ENCODE results near the gene EME1. TPM values are rescaled to one million over a fixed set of nuclear protein-coding genes. Genes with fewer than 3 reads are reported as not detected.

The EME1 gene, protein sequence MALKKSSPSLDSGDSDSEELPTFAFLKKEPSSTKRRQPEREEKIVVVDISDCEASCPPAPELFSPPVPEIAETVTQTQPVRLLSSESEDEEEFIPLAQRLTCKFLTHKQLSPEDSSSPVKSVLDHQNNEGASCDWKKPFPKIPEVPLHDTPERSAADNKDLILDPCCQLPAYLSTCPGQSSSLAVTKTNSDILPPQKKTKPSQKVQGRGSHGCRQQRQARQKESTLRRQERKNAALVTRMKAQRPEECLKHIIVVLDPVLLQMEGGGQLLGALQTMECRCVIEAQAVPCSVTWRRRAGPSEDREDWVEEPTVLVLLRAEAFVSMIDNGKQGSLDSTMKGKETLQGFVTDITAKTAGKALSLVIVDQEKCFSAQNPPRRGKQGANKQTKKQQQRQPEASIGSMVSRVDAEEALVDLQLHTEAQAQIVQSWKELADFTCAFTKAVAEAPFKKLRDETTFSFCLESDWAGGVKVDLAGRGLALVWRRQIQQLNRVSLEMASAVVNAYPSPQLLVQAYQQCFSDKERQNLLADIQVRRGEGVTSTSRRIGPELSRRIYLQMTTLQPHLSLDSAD
- 7.9 and 13.4 TPM in 2 replicates for total RNA-seq
- 5.2 and 30.7 TPM in 2 replicates for polyA plus RNA-seq

GRCh38 chr17:50372758-50373556 is at the start of gene EME1, which contains the start of gene MRPL27:
Gene EME1, plus strand, starts transcription at chr17:50373229. Its CDS starts 1,980 bp downstream, at chr17:50375209.
Gene MRPL27, minus strand, starts transcription at chr17:50373184. Its CDS starts 14 bp downstream, at chr17:50373170.
- Histone ChIP-seq H3K4me1 (ENCODE audit: low read depth) (no peaks in the 10 kb centered on the region), H3K4me3 (peak within 1 kb of the TSS; percentile 61), H3K27ac (peak within 1 kb of the TSS; percentile 86), H3K36me3 (peaks cover 18% of the 10 kb centered on the region), H3K27me3 (no peaks in the 10 kb centered on the region), H3K9me3 (ENCODE audit: low read depth) (no peaks in the 10 kb centered on the region)
- TF ChIP-seq, protein P1, sequence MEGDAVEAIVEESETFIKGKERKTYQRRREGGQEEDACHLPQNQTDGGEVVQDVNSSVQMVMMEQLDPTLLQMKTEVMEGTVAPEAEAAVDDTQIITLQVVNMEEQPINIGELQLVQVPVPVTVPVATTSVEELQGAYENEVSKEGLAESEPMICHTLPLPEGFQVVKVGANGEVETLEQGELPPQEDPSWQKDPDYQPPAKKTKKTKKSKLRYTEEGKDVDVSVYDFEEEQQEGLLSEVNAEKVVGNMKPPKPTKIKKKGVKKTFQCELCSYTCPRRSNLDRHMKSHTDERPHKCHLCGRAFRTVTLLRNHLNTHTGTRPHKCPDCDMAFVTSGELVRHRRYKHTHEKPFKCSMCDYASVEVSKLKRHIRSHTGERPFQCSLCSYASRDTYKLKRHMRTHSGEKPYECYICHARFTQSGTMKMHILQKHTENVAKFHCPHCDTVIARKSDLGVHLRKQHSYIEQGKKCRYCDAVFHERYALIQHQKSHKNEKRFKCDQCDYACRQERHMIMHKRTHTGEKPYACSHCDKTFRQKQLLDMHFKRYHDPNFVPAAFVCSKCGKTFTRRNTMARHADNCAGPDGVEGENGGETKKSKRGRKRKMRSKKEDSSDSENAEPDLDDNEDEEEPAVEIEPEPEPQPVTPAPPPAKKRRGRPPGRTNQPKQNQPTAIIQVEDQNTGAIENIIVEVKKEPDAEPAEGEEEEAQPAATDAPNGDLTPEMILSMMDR (IDR thresholded peaks at IDR 0.05; ENCODE audit: low read depth, low read length) = no peak
- peak; percentile 83 to 90 for DNase-seq (ENCODE audit: low read depth in 1 of 2, low spot score in 1 of 2)

- H3K9me3 ChIP-seq (ENCODE audit: low read depth) = no peaks in the 10 kb centered on the region
- no peaks in the 10 kb centered on the region for H3K27me3 ChIP-seq
- H3K4me3 ChIP-seq = no peak overlapping the region
- no peak for DNase-seq (ENCODE audit: low read depth in 1 of 2, low spot score in 1 of 2)
- H3K36me3 ChIP-seq = no peaks in the 10 kb centered on the region
- no peak overlapping the region for H3K27ac ChIP-seq
- no peaks in the 10 kb centered on the region for H3K4me1 ChIP-seq (ENCODE audit: low read depth)
- TF ChIP-seq, protein P1 (IDR thresholded peaks at IDR 0.05; ENCODE audit: low read depth, low read length) = no peak
Observed at GRCh38 chr17:50325906-50326305, 47.1 kb upstream of the EME1 start.

DNA sequence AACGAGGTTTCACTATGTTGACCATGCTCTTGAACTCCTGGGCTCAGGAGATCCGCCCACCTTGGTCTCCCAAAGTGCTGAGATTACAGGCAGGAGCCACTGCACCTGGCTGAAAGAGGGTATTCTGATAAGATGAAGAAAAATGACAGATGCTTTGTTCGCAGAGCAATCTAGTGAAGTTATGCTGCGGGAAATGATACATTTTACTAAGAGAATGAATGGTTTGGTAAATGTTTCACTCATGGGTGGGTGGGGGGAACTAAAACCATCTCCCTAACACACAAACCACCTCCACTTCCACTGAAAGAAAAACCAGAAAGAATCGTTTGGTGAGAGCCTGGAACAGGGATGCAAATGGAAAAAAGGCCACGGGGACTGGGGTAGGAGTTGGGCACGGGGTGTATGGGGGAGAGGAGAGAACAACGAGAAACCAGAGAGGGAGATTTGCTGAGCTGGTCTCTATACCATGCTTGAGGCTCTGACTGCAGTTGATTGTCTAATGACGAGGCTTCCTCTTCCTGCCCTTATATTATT is 46.1 kb upstream of the EME1 start:
- H3K27ac ChIP-seq = no peak overlapping the region
- no peaks in the 10 kb centered on the region for H3K27me3 ChIP-seq
- no peak for DNase-seq (ENCODE audit: low read depth in 1 of 2, low spot score in 1 of 2)
- no peaks in the 10 kb centered on the region for H3K36me3 ChIP-seq
- TF ChIP-seq, protein P1 (IDR thresholded peaks at IDR 0.05; ENCODE audit: low read depth, low read length) = no peak
- H3K4me3 ChIP-seq = no peak overlapping the region
- H3K9me3 ChIP-seq (ENCODE audit: low read depth) = no peaks in the 10 kb centered on the region
- peaks cover 3% of the 10 kb centered on the region for H3K4me1 ChIP-seq (ENCODE audit: low read depth)

DNA sequence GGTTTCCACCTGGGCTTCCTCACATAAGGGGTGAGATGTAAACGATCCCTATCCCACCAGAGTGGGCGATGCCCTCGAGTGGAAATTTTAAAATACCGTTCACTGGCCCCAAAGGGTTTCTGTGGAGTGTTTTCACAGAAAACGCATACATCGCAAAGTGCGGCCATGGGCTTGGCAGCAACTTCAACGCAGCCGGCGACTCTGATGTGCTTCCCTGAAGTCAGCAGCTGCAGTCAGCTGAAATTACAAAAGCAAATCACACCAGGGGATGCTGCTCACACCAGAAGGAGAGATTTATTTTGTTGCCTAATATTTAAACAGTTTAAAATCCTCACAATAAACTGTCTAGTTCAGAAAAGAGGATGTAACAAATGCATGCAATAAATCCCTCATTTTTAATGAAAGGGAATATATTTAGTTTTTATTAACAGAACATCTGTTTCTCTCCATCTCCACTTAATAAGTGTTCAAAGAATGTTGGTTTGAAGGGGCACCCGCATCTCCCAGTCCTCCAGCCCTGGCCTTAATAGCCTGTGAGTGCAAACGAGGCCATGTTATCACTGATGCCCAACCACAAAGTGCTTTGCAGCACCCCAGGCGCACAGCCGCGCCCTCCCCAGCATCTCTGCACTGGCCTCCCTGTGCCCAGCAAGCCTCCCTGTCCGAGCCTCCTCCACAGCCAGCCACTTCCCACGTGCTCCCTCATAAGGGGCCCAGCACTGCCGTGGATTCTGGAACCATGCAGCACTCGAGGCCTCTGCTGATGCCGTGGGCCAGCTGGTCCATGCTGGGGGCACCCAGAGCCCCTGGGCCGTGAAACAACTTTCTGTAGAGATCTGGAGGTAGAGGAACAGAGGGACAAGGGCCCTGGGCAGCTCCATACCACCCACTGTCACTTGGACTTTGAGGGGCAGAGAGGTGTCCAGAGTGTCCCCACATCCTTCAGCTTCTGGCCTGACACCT is 44.4 kb upstream of the EME1 start:
- DNase-seq (ENCODE audit: low read depth in 1 of 2, low spot score in 1 of 2) = no peak
- Histone ChIP-seq H3K4me3 (no peak overlapping the region), H3K27ac (no peak overlapping the region), H3K36me3 (no peaks in the 10 kb centered on the region), H3K27me3 (no peaks in the 10 kb centered on the region), H3K4me1 (ENCODE audit: low read depth) (peaks cover 6% of the 10 kb centered on the region), H3K9me3 (ENCODE audit: low read depth) (no peaks in the 10 kb centered on the region)
- TF ChIP-seq, protein P1 (IDR thresholded peaks at IDR 0.05; ENCODE audit: low read depth, low read length) = no peak
